Measurements from ENCODE around the gene MIGA2.
A peak's percentile ranks its signal among the peaks of the same experiment; 100 is the strongest.

GRCh38 chr9:129006328-129007034 lies 29.9 kb upstream of the MIGA2 start:
- TF ChIP-seq CTCF (IDR thresholded peaks at IDR 0.05; ENCODE audit: insufficient read depth, low read depth, low read length) (peak; percentile 93), EZH2 (IDR thresholded peaks at IDR 0.05; ENCODE audit: insufficient read depth, low read length) (no peak)

Measured in astrocyte (in vitro differentiated cells and primary cell).